Right atrium auricular region (tissue), 2 donors: ENCODE data around the gene CFAP65. TPM values are rescaled to one million over a fixed set of nuclear protein-coding genes. Genes with fewer than 3 reads are reported as not detected.

Source experiments
- DNase-seq: peaks from one replicate; pipeline ENCODE4 v3.0.0-alpha.2; 2019; ENCODE audit warnings: low spot score
- H3K27ac ChIP-seq, 2 donors: fragments of 200-600 bp; sonication (generic); 1 replicate in 1 of 2; 2 replicates in 1 of 2; pipeline ENCODE4 v1.5.1; 2016 to 2019
- H3K27me3 ChIP-seq, 2 donors: fragments of 200-600 bp; sonication (generic); one replicate each; pipeline versions ENCODE4 v1.5.1 to v1.6.0; 2017 to 2019
- H3K36me3 ChIP-seq: fragments of 200-600 bp; sonication (generic); one replicate; pipeline ENCODE4 v1.5.1; 2016
- H3K4me1 ChIP-seq, 2 donors: fragments of 200-600 bp; sonication (generic); one replicate each; pipeline versions ENCODE4 v1.5.1 to v1.6.0; 2017 to 2019
- H3K4me3 ChIP-seq, 2 donors: fragments of 200-600 bp; sonication (generic); 1 replicate in 1 of 2; 2 replicates in 1 of 2; pipeline ENCODE4 v1.5.1; 2017 to 2019; ENCODE audit warnings: mild to moderate bottlenecking in 1 of 2, moderate library complexity in 1 of 2
- H3K9me3 ChIP-seq, 2 donors: fragments of 200-600 bp; sonication (generic); one replicate each; pipeline ENCODE4 v1.5.1; 2019
- CTCF ChIP-seq, 2 donors: fragments of 200-600 bp; sonication (generic); IDR thresholded peaks; one replicate each; pipeline ENCODE4 v1.5.1; 2019; ENCODE audit warnings: antibody characterized with exemption in 2 of 2
- total RNA-seq, 2 donors: library from RNA; depleted of rRNA; stranded (reverse); fragments of >200 nt; gene quantifications; one replicate each; pipeline ENCODE4 v1.1.0, GENCODE V29; 2016

Gene CFAP65
- total RNA-seq, 2 donors from 2014 or later: not detected

GRCh38 chr2:218981881-218982585 is 59.3 kb downstream of the CFAP65 start:
- peaks cover 29 to 65% of the 10 kb centered on the region in 2 donors for H3K27me3 ChIP-seq
- no peaks in the 10 kb centered on the region for H3K9me3 ChIP-seq
- DNase-seq: no peak
- H3K36me3 ChIP-seq: no peaks in the 10 kb centered on the region
- no peak overlapping the region for H3K27ac ChIP-seq
- no peak for TF ChIP-seq CTCF (IDR thresholded peaks at IDR 0.05)
- H3K4me3 ChIP-seq: peak overlapping the region; percentile 19 to 33
- peaks cover 0 to 57% of the 10 kb centered on the region in 2 donors for H3K4me1 ChIP-seq

- H3K9me3 ChIP-seq: no peaks in the 10 kb centered on the region
- H3K27ac ChIP-seq: no peak overlapping the region
- no peak for TF ChIP-seq CTCF (IDR thresholded peaks at IDR 0.05)
- peaks cover 0 to 57% of the 10 kb centered on the region in 2 donors for H3K4me1 ChIP-seq
- H3K27me3 ChIP-seq: peaks cover 25 to 60% of the 10 kb centered on the region in 2 donors
- H3K36me3 ChIP-seq: no peaks in the 10 kb centered on the region
- peak overlapping the region in 1 of 2 donors; percentile 33 for H3K4me3 ChIP-seq
- no peak for DNase-seq
Measured at GRCh38 chr2:218981390-218981880, 59.9 kb downstream of the CFAP65 start.

GRCh38 chr2:218980735-218981389 is 60.5 kb downstream of the CFAP65 start:
- H3K4me1 ChIP-seq: peaks cover 0 to 57% of the 10 kb centered on the region in 2 donors

GRCh38 chr2:218979846-218980734 is 61.2 kb downstream of the CFAP65 start:
- peaks cover 0 to 50% of the 10 kb centered on the region in 2 donors for H3K4me1 ChIP-seq
- no peak overlapping the region for H3K27ac ChIP-seq
- TF ChIP-seq CTCF (IDR thresholded peaks at IDR 0.05): peak; percentile 91 to 93
- H3K9me3 ChIP-seq: no peaks in the 10 kb centered on the region
- peak; percentile 69 for DNase-seq
- H3K36me3 ChIP-seq: no peaks in the 10 kb centered on the region
- peak overlapping the region in 1 of 2 donors; percentile 19 for H3K4me3 ChIP-seq
- H3K27me3 ChIP-seq: peaks cover 25 to 46% of the 10 kb centered on the region in 2 donors

More at GRCh38 chr2:218980735-218981389, 60.5 kb downstream of the CFAP65 start:
- Histone ChIP-seq H3K4me3 (no peak overlapping the region), H3K27ac (no peak overlapping the region), H3K9me3 (no peaks in the 10 kb centered on the region), H3K36me3 (no peaks in the 10 kb centered on the region), H3K27me3 (peaks cover 25 to 54% of the 10 kb centered on the region in 2 donors)
- no peak for DNase-seq
- TF ChIP-seq CTCF (IDR thresholded peaks at IDR 0.05): no peak

GRCh38 chr2:218975060-218975777 is 66.1 kb downstream of the CFAP65 start:
- TF ChIP-seq CTCF (IDR thresholded peaks at IDR 0.05): no peak
- H3K4me3 ChIP-seq: no peak overlapping the region
- H3K27ac ChIP-seq: no peak overlapping the region
- no peaks in the 10 kb centered on the region for H3K36me3 ChIP-seq
- peaks cover 0 to 8% of the 10 kb centered on the region in 2 donors for H3K4me1 ChIP-seq
- DNase-seq: no peak
- no peaks in the 10 kb centered on the region for H3K9me3 ChIP-seq
- H3K27me3 ChIP-seq: peaks cover 0 to 6% of the 10 kb centered on the region in 2 donors
